GM12878 (cell line): ENCODE data around the gene HAVCR1. TPM values are rescaled to one million over a fixed set of nuclear protein-coding genes. Genes with fewer than 3 reads are reported as not detected.

Experiments used
- ATAC-seq: fragments of 200-7000 bp; cut with Tn5 transposase; 3 replicates; pipeline ENCODE4 v1.9.1; 2020; ENCODE audit warnings: mild to moderate bottlenecking, moderate library complexity
- BruUV-seq: library from RNA; stranded (reverse); fragments of 400-500 nt; replicated peaks from 2 replicates; lab custom pipeline; 2021; lab: Mats Ljungman, UMichigan
- CTCF ChIA-PET: fragments of 300-600 bp; sonication (Branson Sonifier 250); formaldehyde crosslinking; extraction: SDS; loops from one replicate; lab custom pipeline; 2021; ENCODE audit warnings: inconsistent platforms; lab: Yijun Ruan, JAX
- POLR2A ChIA-PET: fragments of 350-600 bp; formaldehyde crosslinking; extraction: SDS; loops from one replicate; lab custom pipeline; 2021; ENCODE audit warnings: inconsistent platforms; lab: Charles Lee
- RAD21 ChIA-PET: fragments of 300-600 bp; sonication (Branson Sonifier 250); formaldehyde crosslinking; loops from one replicate; lab custom pipeline; 2023; ENCODE audit warnings: antibody characterized with exemption; ENCODE audit not compliant: unreplicated experiment; lab: Charles Lee
- SMC1A ChIA-PET: fragments of 300-600 bp; sonication (Branson Sonifier 250); formaldehyde crosslinking; loops from one replicate; lab custom pipeline; 2023; ENCODE audit not compliant: unreplicated experiment, uncharacterized antibody; lab: Charles Lee
- DNase-seq: peaks from one replicate; pipeline ENCODE4 v3.0.0-alpha.2; 2011; ENCODE audit warnings: low read depth, low spot score
- FAIRE-seq: peaks from 3 replicates; lab custom pipeline; 2011; peaks lifted over from hg19 to GRCh38; lab: Jason Lieb, UNC
- H2AFZ ChIP-seq: 2 replicates; pipeline ENCODE4 v1.6.0; 2011; ENCODE audit warnings: low read depth, low read length, control low read depth; ENCODE audit not compliant: control insufficient read depth
- H3K27ac ChIP-seq: 2 replicates; pipeline ENCODE4 v1.5.1; 2011; ENCODE audit warnings: control low read depth; ENCODE audit not compliant: control insufficient read depth, insufficient read depth
- H3K27me3 ChIP-seq, 2 experiments: replicated peaks in 1 of 2; 2 replicates each; pipeline versions ENCODE4 v1.6.0 to v1.6.1; 2011; ENCODE audit warnings: low read length in 1 of 2; ENCODE audit not compliant: control insufficient read depth in 2 of 2, insufficient read depth in 2 of 2
- H3K36me3 ChIP-seq, 2 experiments: 2 replicates each; pipeline ENCODE4 v1.5.1; 2011; ENCODE audit warnings: low read length in 1 of 2; ENCODE audit not compliant: control insufficient read depth in 2 of 2, insufficient read depth in 2 of 2
- H3K4me1 ChIP-seq: 2 replicates; pipeline ENCODE4 v1.6.1; 2011; ENCODE audit warnings: mild to moderate bottlenecking, low read length, moderate library complexity, mixed read lengths; ENCODE audit not compliant: control insufficient read depth, insufficient read depth
- H3K4me2 ChIP-seq: 2 replicates; pipeline ENCODE4 v1.6.0; 2011; ENCODE audit warnings: control low read depth; ENCODE audit not compliant: control insufficient read depth, insufficient read depth
- H3K4me3 ChIP-seq: fragments of 200-600 bp; sonication (generic); 2 replicates; pipeline ENCODE4 v1.5.1; 2016
- H3K79me2 ChIP-seq: 2 replicates; pipeline ENCODE4 v1.6.0; 2011; ENCODE audit warnings: low read length; ENCODE audit not compliant: control insufficient read depth, insufficient read depth
- H3K9ac ChIP-seq: 2 replicates; pipeline ENCODE4 v1.8.0; 2011; ENCODE audit warnings: low read length, control low read depth, mixed read lengths; ENCODE audit not compliant: control insufficient read depth, insufficient read depth
- H3K9me3 ChIP-seq: replicated peaks from 3 replicates; pipeline ENCODE4 v1.5.1; 2011; ENCODE audit warnings: mild to moderate bottlenecking, low read length; ENCODE audit not compliant: control insufficient read depth, insufficient read depth
- H4K20me1 ChIP-seq: 2 replicates; pipeline ENCODE4 v1.6.0; 2011; ENCODE audit not compliant: control insufficient read depth, insufficient read depth
- BRCA1 ChIP-seq: IDR thresholded peaks from 2 replicates; pipeline ENCODE4 v1.6.1; 2011; ENCODE audit warnings: low read depth, low read length, improper control_type of control experiment
- CBFB ChIP-seq: IDR thresholded peaks from 2 replicates; pipeline ENCODE4 v1.6.1; 2016; ENCODE audit warnings: antibody characterized with exemption, low read depth
- ZNF622 ChIP-seq: fragments of 450-650 bp; IDR thresholded peaks from 2 replicates; pipeline ENCODE4 v1.6.1; 2017; ENCODE audit warnings: mild to moderate bottlenecking, inconsistent platforms
- WGBS: methylation state at CpG from one replicate; pipeline ENCODE4 v1.1.6; 2016; ENCODE audit warnings: low lambda C conversion rate; ENCODE audit not compliant: insufficient replicate concordance, insufficient coverage; ENCODE audit errors: missing lambda C conversion rate; 5-methylcytosine and 5-hydroxymethylcytosine counted together
- in situ Hi-C: fragments of 300-500 bp; cut with MboI; formaldehyde crosslinking; loops from 9 replicates; pipeline ENCODE4 v1.14.3; 2018; ENCODE audit warnings: mixed read lengths
- intact Hi-C: fragments of 100-400 bp; cut with micrococcal nuclease; formaldehyde crosslinking; loops from one replicate; pipeline ENCODE4 v1.14.2; 2022; ENCODE audit not compliant: unreplicated experiment
- polyA plus RNA-seq, 11 experiments: library from polyadenylated mRNA; depleted of rRNA in 4 of 11; unstranded in 6 of 11; stranded (reverse) in 5 of 11; fragments of >200 nt; fragmentation: Nextera tagmentation in 4 of 11; fragmentation: Illumina TruSeq in 1 of 11; extraction: Ambion mirVana in 4 of 11; extraction: Trizol in 1 of 11; gene quantifications; 1 replicate in 1 of 11; 2 replicates in 10 of 11; pipeline versions ENCODE4 v1.2.1 to v1.2.3, GENCODE V29; 2011 to 2016; ENCODE audit warnings: inconsistent platforms in 2 of 11, missing spikeins in 2 of 11, low read depth in 1 of 11
- total RNA-seq, 4 experiments: library from RNA; depleted of rRNA in 3 of 4; stranded (reverse); fragments of >200 nt in 3 of 4; fragmentation: Illumina TruSeq in 1 of 4; extraction: Trizol in 1 of 4; gene quantifications; 2 replicates each; pipeline versions ENCODE4 v1.2.1 to v1.2.3, GENCODE V29; 2013 to 2021
- TF ChIP-seq, protein P1 (sequence below): fragments of 450-650 bp; IDR thresholded peaks from 2 replicates; pipeline ENCODE4 v1.6.1; 2017; ENCODE audit warnings: mild to moderate bottlenecking
- TF ChIP-seq, protein P2 (sequence below): fragments of 450-650 bp; IDR thresholded peaks from 2 replicates; pipeline ENCODE4 v1.6.1; 2017; ENCODE audit warnings: mild to moderate bottlenecking, moderate library complexity
- TF ChIP-seq, protein P3 (sequence below): fragments of 150-350 bp; IDR thresholded peaks from 2 replicates; pipeline ENCODE4 v1.6.1; 2014; ENCODE audit warnings: mild to moderate bottlenecking, low read depth, low read length

HAVCR1 gene
- total and polyA plus RNA-seq, 10 of the 15 experiments (the other 5 are each of a cell fraction or from before 2014, with no cell fraction given): 0.08 to 0.45 TPM; not detected in 8

DNA sequence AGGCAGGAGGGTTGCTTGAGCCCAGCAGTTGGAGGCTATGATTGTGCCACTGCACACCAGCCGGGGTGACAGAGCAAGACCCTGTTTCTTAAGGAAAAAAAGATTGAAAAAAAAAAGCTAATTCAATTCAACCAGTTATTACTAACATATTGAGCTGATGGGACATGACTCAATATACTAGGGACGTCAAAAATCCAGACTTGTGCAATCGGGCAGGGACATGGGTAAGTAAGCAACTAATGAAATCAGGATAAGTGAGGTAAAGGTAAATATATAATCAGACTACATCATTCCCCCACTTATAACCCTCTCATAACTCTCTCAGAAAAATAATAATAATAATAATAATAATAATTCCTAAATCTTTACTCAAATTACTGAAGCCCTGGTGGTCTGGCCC lies 975 bp upstream of the HAVCR1 start:
- SMC1A ChIA-PET: interaction anchor here (0.8 kb wide), 1 partner anchor 13 kb away, joined by 4 read pairs; no protein-coding TSS in a partner anchor
- no peaks in the 10 kb centered on the region for H4K20me1 ChIP-seq
- no peaks in the 10 kb centered on the region for H3K36me3 ChIP-seq
- in situ Hi-C loops: no loop called here
- H3K4me1 ChIP-seq: no peaks in the 10 kb centered on the region
- FAIRE-seq: no peak
- H3K4me3 ChIP-seq: no peak overlapping the region
- no peak overlapping the region for H3K27ac ChIP-seq
- no peaks in the 10 kb centered on the region for H3K79me2 ChIP-seq
- BruUV-seq: no TSS peak
- RAD21 ChIA-PET: no interaction called here
- intact Hi-C loops: no loop called here
- no peak overlapping the region for H2AFZ ChIP-seq
- no peaks in the 10 kb centered on the region for H3K27me3 ChIP-seq
- POLR2A ChIA-PET: interaction anchor here (0.7 kb wide), 1 partner anchor 316 kb away, joined by 3 read pairs; no protein-coding TSS in a partner anchor
- no peak overlapping the region for H3K4me2 ChIP-seq
- DNase-seq: no peak
- CTCF ChIA-PET: no interaction called here
- no peak overlapping the region for H3K9ac ChIP-seq
- TF ChIP-seq CBFB (no peak), ZNF622 (no peak), BRCA1 (no peak)
- TF ChIP-seq, protein P1, sequence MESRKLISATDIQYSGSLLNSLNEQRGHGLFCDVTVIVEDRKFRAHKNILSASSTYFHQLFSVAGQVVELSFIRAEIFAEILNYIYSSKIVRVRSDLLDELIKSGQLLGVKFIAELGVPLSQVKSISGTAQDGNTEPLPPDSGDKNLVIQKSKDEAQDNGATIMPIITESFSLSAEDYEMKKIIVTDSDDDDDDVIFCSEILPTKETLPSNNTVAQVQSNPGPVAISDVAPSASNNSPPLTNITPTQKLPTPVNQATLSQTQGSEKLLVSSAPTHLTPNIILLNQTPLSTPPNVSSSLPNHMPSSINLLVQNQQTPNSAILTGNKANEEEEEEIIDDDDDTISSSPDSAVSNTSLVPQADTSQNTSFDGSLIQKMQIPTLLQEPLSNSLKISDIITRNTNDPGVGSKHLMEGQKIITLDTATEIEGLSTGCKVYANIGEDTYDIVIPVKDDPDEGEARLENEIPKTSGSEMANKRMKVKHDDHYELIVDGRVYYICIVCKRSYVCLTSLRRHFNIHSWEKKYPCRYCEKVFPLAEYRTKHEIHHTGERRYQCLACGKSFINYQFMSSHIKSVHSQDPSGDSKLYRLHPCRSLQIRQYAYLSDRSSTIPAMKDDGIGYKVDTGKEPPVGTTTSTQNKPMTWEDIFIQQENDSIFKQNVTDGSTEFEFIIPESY: no peak
- TF ChIP-seq, protein P2, sequence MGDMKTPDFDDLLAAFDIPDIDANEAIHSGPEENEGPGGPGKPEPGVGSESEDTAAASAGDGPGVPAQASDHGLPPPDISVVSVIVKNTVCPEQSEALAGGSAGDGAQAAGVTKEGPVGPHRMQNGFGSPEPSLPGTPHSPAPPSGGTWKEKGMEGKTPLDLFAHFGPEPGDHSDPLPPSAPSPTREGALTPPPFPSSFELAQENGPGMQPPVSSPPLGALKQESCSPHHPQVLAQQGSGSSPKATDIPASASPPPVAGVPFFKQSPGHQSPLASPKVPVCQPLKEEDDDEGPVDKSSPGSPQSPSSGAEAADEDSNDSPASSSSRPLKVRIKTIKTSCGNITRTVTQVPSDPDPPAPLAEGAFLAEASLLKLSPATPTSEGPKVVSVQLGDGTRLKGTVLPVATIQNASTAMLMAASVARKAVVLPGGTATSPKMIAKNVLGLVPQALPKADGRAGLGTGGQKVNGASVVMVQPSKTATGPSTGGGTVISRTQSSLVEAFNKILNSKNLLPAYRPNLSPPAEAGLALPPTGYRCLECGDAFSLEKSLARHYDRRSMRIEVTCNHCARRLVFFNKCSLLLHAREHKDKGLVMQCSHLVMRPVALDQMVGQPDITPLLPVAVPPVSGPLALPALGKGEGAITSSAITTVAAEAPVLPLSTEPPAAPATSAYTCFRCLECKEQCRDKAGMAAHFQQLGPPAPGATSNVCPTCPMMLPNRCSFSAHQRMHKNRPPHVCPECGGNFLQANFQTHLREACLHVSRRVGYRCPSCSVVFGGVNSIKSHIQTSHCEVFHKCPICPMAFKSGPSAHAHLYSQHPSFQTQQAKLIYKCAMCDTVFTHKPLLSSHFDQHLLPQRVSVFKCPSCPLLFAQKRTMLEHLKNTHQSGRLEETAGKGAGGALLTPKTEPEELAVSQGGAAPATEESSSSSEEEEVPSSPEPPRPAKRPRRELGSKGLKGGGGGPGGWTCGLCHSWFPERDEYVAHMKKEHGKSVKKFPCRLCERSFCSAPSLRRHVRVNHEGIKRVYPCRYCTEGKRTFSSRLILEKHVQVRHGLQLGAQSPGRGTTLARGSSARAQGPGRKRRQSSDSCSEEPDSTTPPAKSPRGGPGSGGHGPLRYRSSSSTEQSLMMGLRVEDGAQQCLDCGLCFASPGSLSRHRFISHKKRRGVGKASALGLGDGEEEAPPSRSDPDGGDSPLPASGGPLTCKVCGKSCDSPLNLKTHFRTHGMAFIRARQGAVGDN: no peak
- TF ChIP-seq, protein P3, sequence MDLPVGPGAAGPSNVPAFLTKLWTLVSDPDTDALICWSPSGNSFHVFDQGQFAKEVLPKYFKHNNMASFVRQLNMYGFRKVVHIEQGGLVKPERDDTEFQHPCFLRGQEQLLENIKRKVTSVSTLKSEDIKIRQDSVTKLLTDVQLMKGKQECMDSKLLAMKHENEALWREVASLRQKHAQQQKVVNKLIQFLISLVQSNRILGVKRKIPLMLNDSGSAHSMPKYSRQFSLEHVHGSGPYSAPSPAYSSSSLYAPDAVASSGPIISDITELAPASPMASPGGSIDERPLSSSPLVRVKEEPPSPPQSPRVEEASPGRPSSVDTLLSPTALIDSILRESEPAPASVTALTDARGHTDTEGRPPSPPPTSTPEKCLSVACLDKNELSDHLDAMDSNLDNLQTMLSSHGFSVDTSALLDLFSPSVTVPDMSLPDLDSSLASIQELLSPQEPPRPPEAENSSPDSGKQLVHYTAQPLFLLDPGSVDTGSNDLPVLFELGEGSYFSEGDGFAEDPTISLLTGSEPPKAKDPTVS: no peak
- H3K9me3 ChIP-seq: no peaks in the 10 kb centered on the region
- no peak for ATAC-seq
- 41% methylated on average over 3 of the region's 3 CpGs for WGBS
